HepG2 (cell line): Measurements from ENCODE around the gene DNAL4. TPM values are rescaled to one million over a fixed set of nuclear protein-coding genes. Genes with fewer than 3 reads are reported as not detected.
A peak's percentile ranks its signal among the peaks of the same experiment; 100 is the strongest.

ENCODE experiments used
- GATAD2A ChIP-seq: IDR thresholded peaks from 2 replicates; pipeline ENCODE4 v1.6.1; 2016
- GTF2F1 ChIP-seq: fragments of 150-350 bp; IDR thresholded peaks from 2 replicates; pipeline ENCODE4 v1.6.1; 2014; ENCODE audit warnings: low read length
- HDAC1 ChIP-seq: sonication (generic); formaldehyde crosslinking; IDR thresholded peaks from 2 replicates; pipeline ENCODE4 v1.5.1; 2020; ENCODE audit warnings: mild to moderate bottlenecking, missing genetic modification reagents
- KLF6 ChIP-seq: IDR thresholded peaks from 2 replicates; pipeline ENCODE4 v1.8.0; 2016; ENCODE audit warnings: missing biosample characterization, missing genetic modification reagents
- MIER2 ChIP-seq: IDR thresholded peaks from 2 replicates; pipeline ENCODE4 v1.6.1; 2016; ENCODE audit warnings: missing biosample characterization, missing genetic modification reagents
- NCOR1 ChIP-seq: fragments of 200-600 bp; sonication (generic); IDR thresholded peaks from 2 replicates; pipeline ENCODE4 v1.7.0; 2017; ENCODE audit warnings: antibody characterized with exemption, low read length, borderline replicate concordance
- STAT5B ChIP-seq: sonication (generic); formaldehyde crosslinking; IDR thresholded peaks from 2 replicates; pipeline ENCODE4 v1.4.0; 2020; ENCODE audit warnings: missing genetic modification reagents
- ZNF253 ChIP-seq: sonication (generic); formaldehyde crosslinking; IDR thresholded peaks from 2 replicates; pipeline ENCODE4 v1.8.0; 2022; ENCODE audit warnings: mild to moderate bottlenecking, missing genetic modification reagents, borderline replicate concordance
- polyA plus RNA-seq, 8 experiments: library from polyadenylated mRNA; depleted of rRNA in 3 of 8; stranded (reverse) in 7 of 8; unstranded in 1 of 8; fragments of >200 nt; fragmentation: Illumina TruSeq in 4 of 8; extraction: Trizol in 4 of 8; gene quantifications; 2 replicates each; pipeline versions ENCODE4 v1.2.1 to v1.2.3, GENCODE V29; 2011 to 2016; ENCODE audit warnings: low read depth in 4 of 8, missing spikeins in 1 of 8, mixed read lengths in 1 of 8; ENCODE audit not compliant: insufficient read depth in 1 of 8
- total RNA-seq, 5 experiments: library from RNA; depleted of rRNA; stranded (reverse); fragments of >200 nt; fragmentation: Illumina TruSeq; extraction: Trizol; gene quantifications; 2 replicates each; pipeline ENCODE4 v1.2.3, GENCODE V29; 2016; ENCODE audit warnings: low read depth in 1 of 5
- TF ChIP-seq, protein P1 (sequence below): sonication (generic); formaldehyde crosslinking; conservative IDR thresholded peaks from 2 replicates; pipeline ENCODE4 v1.5.0; 2020; ENCODE audit warnings: missing genetic modification reagents
- TF ChIP-seq, protein P2 (sequence below): sonication (generic); formaldehyde crosslinking; IDR thresholded peaks from 2 replicates; pipeline ENCODE4 v1.5.0; 2020; ENCODE audit warnings: mild to moderate bottlenecking, missing genetic modification reagents, borderline replicate concordance
- TF ChIP-seq, protein P3 (sequence below): sonication (generic); formaldehyde crosslinking; IDR thresholded peaks from 2 replicates; pipeline ENCODE4 v1.8.0; 2022; ENCODE audit warnings: mild to moderate bottlenecking, missing genetic modification reagents, moderate library complexity
- TF ChIP-seq, protein P4 (sequence below): sonication (generic); formaldehyde crosslinking; IDR thresholded peaks from 2 replicates; pipeline ENCODE4 v1.5.1; 2020; ENCODE audit warnings: missing genetic modification reagents, mild to moderate bottlenecking, borderline replicate concordance
- TF ChIP-seq, protein P5 (sequence below): sonication (generic); formaldehyde crosslinking; IDR thresholded peaks from 2 replicates; pipeline ENCODE4 v1.4.0; 2020; ENCODE audit warnings: missing genetic modification reagents
- TF ChIP-seq, protein P6 (sequence below): sonication (generic); formaldehyde crosslinking; IDR thresholded peaks from 2 replicates; pipeline ENCODE4 v1.9.0; 2022; ENCODE audit warnings: missing genetic modification reagents, mild to moderate bottlenecking, borderline replicate concordance
- TF ChIP-seq, protein P7 (sequence below): sonication (generic); formaldehyde crosslinking; IDR thresholded peaks from 2 replicates; pipeline ENCODE4 v1.4.0; 2020; ENCODE audit warnings: missing genetic modification reagents, mild to moderate bottlenecking, borderline replicate concordance

DNAL4 gene
- total and polyA plus RNA-seq, 2 of the 13 experiments (the other 11 are each of a cell fraction or from before 2014, with no cell fraction given), result 8.0 to 10.7 TPM

DNA sequence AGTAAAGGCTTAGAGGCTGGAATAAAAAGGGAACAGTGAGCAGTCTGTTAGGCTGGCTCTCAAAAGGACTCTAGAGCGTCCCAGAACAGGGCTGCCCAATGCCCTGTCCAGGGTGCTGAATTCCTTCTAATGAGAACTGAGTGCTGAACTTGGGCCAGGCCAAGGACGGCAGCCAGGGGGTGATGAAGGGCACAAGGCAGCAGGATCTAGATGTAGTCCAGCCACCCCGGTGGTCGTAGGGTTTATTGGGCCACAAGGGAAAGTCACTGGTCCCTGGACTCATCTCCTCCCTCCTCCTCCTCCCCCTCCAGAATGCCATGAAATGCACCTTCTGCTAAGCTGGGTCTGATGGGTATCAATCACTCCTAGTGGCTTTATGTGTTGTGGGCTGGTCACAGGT, 30.6 kb upstream of the DNAL4 start (continued):
- TF ChIP-seq, protein P1, sequence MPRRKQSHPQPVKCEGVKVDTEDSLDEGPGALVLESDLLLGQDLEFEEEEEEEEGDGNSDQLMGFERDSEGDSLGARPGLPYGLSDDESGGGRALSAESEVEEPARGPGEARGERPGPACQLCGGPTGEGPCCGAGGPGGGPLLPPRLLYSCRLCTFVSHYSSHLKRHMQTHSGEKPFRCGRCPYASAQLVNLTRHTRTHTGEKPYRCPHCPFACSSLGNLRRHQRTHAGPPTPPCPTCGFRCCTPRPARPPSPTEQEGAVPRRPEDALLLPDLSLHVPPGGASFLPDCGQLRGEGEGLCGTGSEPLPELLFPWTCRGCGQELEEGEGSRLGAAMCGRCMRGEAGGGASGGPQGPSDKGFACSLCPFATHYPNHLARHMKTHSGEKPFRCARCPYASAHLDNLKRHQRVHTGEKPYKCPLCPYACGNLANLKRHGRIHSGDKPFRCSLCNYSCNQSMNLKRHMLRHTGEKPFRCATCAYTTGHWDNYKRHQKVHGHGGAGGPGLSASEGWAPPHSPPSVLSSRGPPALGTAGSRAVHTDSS, result no peak
- TF ChIP-seq STAT5B (CRISPR knock-in tag) (0 out of 2 replicates have a peak, but pooled peaks have one; percentile 68), MIER2 (CRISPR knock-in tag) (peak; percentile 99), GATAD2A (CRISPR knock-in tag) (peak; percentile 43; the same call in 1 of the 2 replicates), ZNF253 (no peak), NCOR1 (no peak), KLF6 (peak; percentile 83; the same call in 1 of the 2 replicates), GTF2F1 (no peak), HDAC1 (CRISPR knock-in tag) (peak; percentile 23; the same call in 1 of the 2 replicates)
- TF ChIP-seq, protein P2, sequence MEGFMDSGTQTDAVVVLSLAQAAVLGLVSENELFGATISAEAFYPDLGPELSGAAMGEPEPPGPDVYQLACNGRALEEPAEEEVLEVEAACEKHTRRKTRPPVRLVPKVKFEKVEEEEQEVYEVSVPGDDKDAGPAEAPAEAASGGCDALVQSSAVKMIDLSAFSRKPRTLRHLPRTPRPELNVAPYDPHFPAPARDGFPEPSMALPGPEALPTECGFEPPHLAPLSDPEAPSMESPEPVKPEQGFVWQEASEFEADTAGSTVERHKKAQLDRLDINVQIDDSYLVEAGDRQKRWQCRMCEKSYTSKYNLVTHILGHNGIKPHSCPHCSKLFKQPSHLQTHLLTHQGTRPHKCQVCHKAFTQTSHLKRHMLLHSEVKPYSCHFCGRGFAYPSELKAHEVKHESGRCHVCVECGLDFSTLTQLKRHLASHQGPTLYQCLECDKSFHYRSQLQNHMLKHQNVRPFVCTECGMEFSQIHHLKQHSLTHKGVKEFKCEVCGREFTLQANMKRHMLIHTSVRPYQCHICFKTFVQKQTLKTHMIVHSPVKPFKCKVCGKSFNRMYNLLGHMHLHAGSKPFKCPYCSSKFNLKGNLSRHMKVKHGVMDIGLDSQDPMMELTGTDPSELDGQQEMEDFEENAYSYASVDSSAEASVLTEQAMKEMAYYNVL, result no peak
- TF ChIP-seq, protein P3, sequence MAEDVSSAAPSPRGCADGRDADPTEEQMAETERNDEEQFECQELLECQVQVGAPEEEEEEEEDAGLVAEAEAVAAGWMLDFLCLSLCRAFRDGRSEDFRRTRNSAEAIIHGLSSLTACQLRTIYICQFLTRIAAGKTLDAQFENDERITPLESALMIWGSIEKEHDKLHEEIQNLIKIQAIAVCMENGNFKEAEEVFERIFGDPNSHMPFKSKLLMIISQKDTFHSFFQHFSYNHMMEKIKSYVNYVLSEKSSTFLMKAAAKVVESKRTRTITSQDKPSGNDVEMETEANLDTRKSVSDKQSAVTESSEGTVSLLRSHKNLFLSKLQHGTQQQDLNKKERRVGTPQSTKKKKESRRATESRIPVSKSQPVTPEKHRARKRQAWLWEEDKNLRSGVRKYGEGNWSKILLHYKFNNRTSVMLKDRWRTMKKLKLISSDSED (CRISPR knock-in tag), result no peak
- TF ChIP-seq, protein P4, sequence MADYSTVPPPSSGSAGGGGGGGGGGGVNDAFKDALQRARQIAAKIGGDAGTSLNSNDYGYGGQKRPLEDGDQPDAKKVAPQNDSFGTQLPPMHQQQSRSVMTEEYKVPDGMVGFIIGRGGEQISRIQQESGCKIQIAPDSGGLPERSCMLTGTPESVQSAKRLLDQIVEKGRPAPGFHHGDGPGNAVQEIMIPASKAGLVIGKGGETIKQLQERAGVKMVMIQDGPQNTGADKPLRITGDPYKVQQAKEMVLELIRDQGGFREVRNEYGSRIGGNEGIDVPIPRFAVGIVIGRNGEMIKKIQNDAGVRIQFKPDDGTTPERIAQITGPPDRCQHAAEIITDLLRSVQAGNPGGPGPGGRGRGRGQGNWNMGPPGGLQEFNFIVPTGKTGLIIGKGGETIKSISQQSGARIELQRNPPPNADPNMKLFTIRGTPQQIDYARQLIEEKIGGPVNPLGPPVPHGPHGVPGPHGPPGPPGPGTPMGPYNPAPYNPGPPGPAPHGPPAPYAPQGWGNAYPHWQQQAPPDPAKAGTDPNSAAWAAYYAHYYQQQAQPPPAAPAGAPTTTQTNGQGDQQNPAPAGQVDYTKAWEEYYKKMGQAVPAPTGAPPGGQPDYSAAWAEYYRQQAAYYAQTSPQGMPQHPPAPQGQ, result no peak
- TF ChIP-seq, protein P5, sequence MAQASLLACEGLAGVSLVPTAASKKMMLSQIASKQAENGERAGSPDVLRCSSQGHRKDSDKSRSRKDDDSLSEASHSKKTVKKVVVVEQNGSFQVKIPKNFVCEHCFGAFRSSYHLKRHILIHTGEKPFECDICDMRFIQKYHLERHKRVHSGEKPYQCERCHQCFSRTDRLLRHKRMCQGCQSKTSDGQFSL (CRISPR knock-in tag), result no peak
- TF ChIP-seq, protein P6, sequence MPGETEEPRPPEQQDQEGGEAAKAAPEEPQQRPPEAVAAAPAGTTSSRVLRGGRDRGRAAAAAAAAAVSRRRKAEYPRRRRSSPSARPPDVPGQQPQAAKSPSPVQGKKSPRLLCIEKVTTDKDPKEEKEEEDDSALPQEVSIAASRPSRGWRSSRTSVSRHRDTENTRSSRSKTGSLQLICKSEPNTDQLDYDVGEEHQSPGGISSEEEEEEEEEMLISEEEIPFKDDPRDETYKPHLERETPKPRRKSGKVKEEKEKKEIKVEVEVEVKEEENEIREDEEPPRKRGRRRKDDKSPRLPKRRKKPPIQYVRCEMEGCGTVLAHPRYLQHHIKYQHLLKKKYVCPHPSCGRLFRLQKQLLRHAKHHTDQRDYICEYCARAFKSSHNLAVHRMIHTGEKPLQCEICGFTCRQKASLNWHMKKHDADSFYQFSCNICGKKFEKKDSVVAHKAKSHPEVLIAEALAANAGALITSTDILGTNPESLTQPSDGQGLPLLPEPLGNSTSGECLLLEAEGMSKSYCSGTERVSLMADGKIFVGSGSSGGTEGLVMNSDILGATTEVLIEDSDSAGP (CRISPR knock-in tag), result no peak
- TF ChIP-seq, protein P7, sequence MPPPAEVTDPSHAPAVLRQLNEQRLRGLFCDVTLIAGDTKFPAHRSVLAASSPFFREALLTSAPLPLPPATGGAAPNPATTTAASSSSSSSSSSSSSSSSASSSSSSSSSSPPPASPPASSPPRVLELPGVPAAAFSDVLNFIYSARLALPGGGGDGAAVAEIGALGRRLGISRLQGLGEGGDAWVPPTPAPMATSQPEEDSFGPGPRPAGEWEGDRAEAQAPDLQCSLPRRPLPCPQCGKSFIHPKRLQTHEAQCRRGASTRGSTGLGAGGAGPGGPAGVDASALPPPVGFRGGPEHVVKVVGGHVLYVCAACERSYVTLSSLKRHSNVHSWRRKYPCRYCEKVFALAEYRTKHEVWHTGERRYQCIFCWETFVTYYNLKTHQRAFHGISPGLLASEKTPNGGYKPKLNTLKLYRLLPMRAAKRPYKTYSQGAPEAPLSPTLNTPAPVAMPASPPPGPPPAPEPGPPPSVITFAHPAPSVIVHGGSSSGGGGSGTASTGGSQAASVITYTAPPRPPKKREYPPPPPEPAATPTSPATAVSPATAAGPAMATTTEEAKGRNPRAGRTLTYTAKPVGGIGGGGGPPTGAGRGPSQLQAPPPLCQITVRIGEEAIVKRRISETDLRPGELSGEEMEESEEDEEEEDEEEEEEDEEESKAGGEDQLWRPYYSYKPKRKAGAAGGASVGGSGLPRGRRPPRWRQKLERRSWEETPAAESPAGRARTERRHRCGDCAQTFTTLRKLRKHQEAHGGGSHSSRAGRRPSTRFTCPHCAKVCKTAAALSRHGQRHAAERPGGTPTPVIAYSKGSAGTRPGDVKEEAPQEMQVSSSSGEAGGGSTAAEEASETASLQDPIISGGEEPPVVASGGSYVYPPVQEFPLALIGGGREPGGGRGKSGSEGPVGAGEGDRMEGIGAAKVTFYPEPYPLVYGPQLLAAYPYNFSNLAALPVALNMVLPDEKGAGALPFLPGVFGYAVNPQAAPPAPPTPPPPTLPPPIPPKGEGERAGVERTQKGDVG (CRISPR knock-in tag), result no peak
